ENCODE data around the gene NPAS2. TPM values are rescaled to one million over a fixed set of nuclear protein-coding genes. Genes with fewer than 3 reads are reported as not detected.

Gene NPAS2
- total and polyA plus RNA-seq, 2 of the 8 experiments (the other 6 are each of a cell fraction or from before 2014, with no cell fraction given) = 1.8 to 1.9 TPM

DNA sequence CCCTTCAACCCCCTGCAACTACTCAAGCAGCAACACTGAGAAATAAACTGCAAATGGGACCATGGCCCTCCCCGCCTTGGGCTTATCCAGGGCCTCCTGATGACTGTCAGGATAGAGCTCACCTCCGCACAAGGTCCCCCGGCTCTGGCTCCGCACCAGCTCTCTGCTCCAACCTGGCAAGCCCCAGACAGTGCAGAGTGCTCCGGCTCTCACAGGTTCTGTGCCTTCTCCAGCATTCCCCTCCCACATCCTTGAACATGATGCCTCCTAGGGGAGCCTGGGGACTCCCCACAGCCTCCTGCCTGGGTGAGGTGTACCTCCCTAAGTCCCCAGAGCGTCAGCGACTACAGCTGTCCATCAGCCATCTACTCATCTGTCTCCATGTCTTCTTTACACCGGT, 26.7 kb upstream of the NPAS2 start:
- Histone ChIP-seq H3K4ac (replicated peaks; ENCODE audit: insufficient read length, low read depth, low read length) (no peak overlapping the region), H3K4me2 (ENCODE audit: insufficient read depth in 1 of 2, low read depth in 2 of 2, low read length in 2 of 2) (no peak overlapping the region), H2BK12ac (ENCODE audit: low read depth, low read length) (no peak overlapping the region), H3K4me3 (ENCODE audit: extremely low read depth in 1 of 4, insufficient read depth in 2 of 4, low read depth in 3 of 4, low read length in 4 of 4) (no peak overlapping the region), H3K18ac (ENCODE audit: extremely low read depth, low read length) (no peak overlapping the region), H4K5ac (ENCODE audit: insufficient read length, low read depth, low read length) (no peak overlapping the region), H3K56ac (replicated peaks; ENCODE audit: insufficient read length, low read depth, low read length) (no peak overlapping the region), H2BK120ac (replicated peaks; ENCODE audit: low read depth, low read length) (no peak overlapping the region), H3K27ac (ENCODE audit: low read depth, low read length) (no peak overlapping the region), H3K79me1 (ENCODE audit: low read depth, low read length) (no peaks in the 10 kb centered on the region), H3K14ac (ENCODE audit: insufficient read length) (no peak overlapping the region), H3K79me2 (ENCODE audit: control insufficient read depth in 1 of 2, insufficient read depth in 2 of 2, low read length in 2 of 2) (no peaks in the 10 kb centered on the region), H3K9me3 (ENCODE audit: insufficient read depth in 2 of 2, low read depth in 1 of 2, low read length in 1 of 2) (no peaks in the 10 kb centered on the region), H2AFZ (ENCODE audit: low read length) (0 out of 2 replicates have a peak overlapping the region, but pooled peaks have one; percentile 50), H3K23ac (ENCODE audit: insufficient read length) (no peak overlapping the region), H3K23me2 (ENCODE audit: low read depth, low read length) (no peaks in the 10 kb centered on the region), H3K9ac (replicated peaks in 1 of 4; ENCODE audit: extremely low read depth in 1 of 4, low read depth in 3 of 4, low read length in 3 of 4) (no peak overlapping the region), H2BK5ac (ENCODE audit: low read depth, low read length) (no peak overlapping the region), H3K27me3 (replicated peaks in 1 of 4; ENCODE audit: control insufficient read depth in 3 of 4, extremely low read depth in 1 of 4, insufficient read depth in 3 of 4, low read length in 3 of 4) (no peaks in the 10 kb centered on the region), H4K20me1 (replicated peaks in 1 of 2; ENCODE audit: control insufficient read depth in 1 of 2, insufficient read depth in 2 of 2, low read length in 2 of 2) (no peaks in the 10 kb centered on the region), H3K36me3 (ENCODE audit: control insufficient read depth in 2 of 4, insufficient read depth in 4 of 4, low read length in 3 of 4) (no peaks in the 10 kb centered on the region), H2BK15ac (ENCODE audit: low read length) (no peak overlapping the region), H3K4me1 (replicated peaks in 1 of 4; ENCODE audit: control insufficient read depth in 3 of 4, insufficient read depth in 4 of 4, low read length in 3 of 4) (no peaks in the 10 kb centered on the region), H4K8ac (ENCODE audit: extremely low read depth, insufficient read depth, low read length) (no peak overlapping the region), H4K91ac (replicated peaks; ENCODE audit: insufficient read length, low read length) (no peak overlapping the region), H2BK20ac (ENCODE audit: low read length) (no peak overlapping the region), H2AK5ac (ENCODE audit: low read depth, low read length) (no peak overlapping the region)
- DNase-seq (ENCODE audit: low read depth in 1 of 2, low spot score in 2 of 2) (no peak), FAIRE-seq (no peak)
- no peak for TF ChIP-seq TEAD4 (IDR thresholded peaks at IDR 0.05; ENCODE audit: low read depth, low read length)
- TF ChIP-seq SAP30 (IDR thresholded peaks at IDR 0.05; ENCODE audit: insufficient read depth, insufficient replicate concordance, low read length) = no peak
- WGBS, 2 experiments (ENCODE audit: extremely low coverage in 1 of 2, insufficient coverage in 1 of 2, insufficient read length in 1 of 2, insufficient replicate concordance in 2 of 2, low coverage in 1 of 2, low lambda C conversion rate in 2 of 2, missing lambda C conversion rate in 1 of 2) = 86% methylated on average over 8 of the region's 8 CpGs; no CpG with 5 or more reads in 1 of the 2 experiments
- CTCF ChIA-PET (ENCODE audit: partially characterized antibody) = interaction anchor here (0.6 to 1.6 kb wide), 2 partner anchors 12 to 550 kb away, joined by 3 to 4 read pairs; no protein-coding TSS in a partner anchor
- POLR2A ChIA-PET (ENCODE audit: partially characterized antibody) = no interaction called here

All from H1 (cell line).